Loucy (cell line): ENCODE measurements around the gene PAQR6.

ENCODE experiments used
- H2AFZ ChIP-seq: fragments of 200-600 bp; sonication (generic); 2 replicates; pipeline ENCODE4 v1.6.0; 2016; ENCODE audit warnings: antibody characterized with exemption, mild to moderate bottlenecking, low read length, moderate library complexity
- H3F3A ChIP-seq: fragments of 200-600 bp; 2 replicates; pipeline ENCODE4 v1.6.0; 2016; ENCODE audit warnings: antibody characterized with exemption, low read depth, mild to moderate bottlenecking
- H3K27me3 ChIP-seq: fragments of 200-600 bp; sonication (generic); 2 replicates; pipeline ENCODE4 v1.6.1; 2014; ENCODE audit warnings: low read length, mild to moderate bottlenecking; ENCODE audit not compliant: insufficient read depth, poor library complexity, severe bottlenecking
- H3K36me3 ChIP-seq: fragments of 200-600 bp; sonication (generic); 2 replicates; pipeline ENCODE4 v1.6.1; 2016; ENCODE audit warnings: low read length; ENCODE audit not compliant: insufficient read depth
- H3K4me1 ChIP-seq: fragments of 200-600 bp; sonication (generic); 2 replicates; pipeline ENCODE4 v1.5.1; 2014; ENCODE audit warnings: low read length, mild to moderate bottlenecking; ENCODE audit not compliant: insufficient read depth, poor library complexity, severe bottlenecking
- H3K4me2 ChIP-seq: fragments of 200-600 bp; sonication (generic); 2 replicates; pipeline ENCODE4 v1.6.0; 2014; ENCODE audit warnings: antibody characterized with exemption, low read length, low read depth, mild to moderate bottlenecking; ENCODE audit not compliant: poor library complexity, severe bottlenecking
- H3K4me3 ChIP-seq: fragments of 200-600 bp; sonication (generic); 2 replicates; pipeline ENCODE4 v1.5.1; 2014; ENCODE audit warnings: low read length, mild to moderate bottlenecking, mixed read lengths; ENCODE audit not compliant: poor library complexity, severe bottlenecking
- H3K79me2 ChIP-seq: fragments of 200-600 bp; sonication (generic); 2 replicates; pipeline ENCODE4 v1.6.1; 2014; ENCODE audit warnings: low read length; ENCODE audit not compliant: insufficient read depth
- H3K9ac ChIP-seq: fragments of 200-600 bp; sonication (generic); 2 replicates; pipeline ENCODE4 v1.6.0; 2014; ENCODE audit warnings: mild to moderate bottlenecking, low read depth, low read length, moderate library complexity; ENCODE audit not compliant: poor library complexity, severe bottlenecking
- H3K9me2 ChIP-seq: fragments of 200-600 bp; sonication (generic); replicated peaks from 2 replicates; pipeline ENCODE4 v1.6.1; 2016; ENCODE audit warnings: low read depth, low read length, mixed read lengths
- H3K9me3 ChIP-seq: fragments of 200-600 bp; sonication (generic); 2 replicates; pipeline ENCODE4 v1.6.1; 2014; ENCODE audit warnings: mild to moderate bottlenecking, antibody characterized with exemption, low read length, low read depth; ENCODE audit not compliant: insufficient read depth
- H4K20me1 ChIP-seq: fragments of 200-600 bp; sonication (generic); 2 replicates; pipeline ENCODE4 v1.6.0; 2014; ENCODE audit warnings: antibody characterized with exemption, low read length, mild to moderate bottlenecking; ENCODE audit not compliant: insufficient read depth, poor library complexity, severe bottlenecking
- CTCF ChIP-seq: fragments of 200-600 bp; sonication (generic); conservative IDR thresholded peaks from 2 replicates; pipeline ENCODE4 v1.5.1; 2014; ENCODE audit warnings: mild to moderate bottlenecking, antibody characterized with exemption, low read length
- EZH2phosphoT487 ChIP-seq: fragments of 200-600 bp; IDR thresholded peaks from 2 replicates; pipeline ENCODE4 v1.6.1; 2018; ENCODE audit warnings: antibody characterized with exemption, mild to moderate bottlenecking, moderate library complexity, borderline replicate concordance

The PAQR6 gene

DNA sequence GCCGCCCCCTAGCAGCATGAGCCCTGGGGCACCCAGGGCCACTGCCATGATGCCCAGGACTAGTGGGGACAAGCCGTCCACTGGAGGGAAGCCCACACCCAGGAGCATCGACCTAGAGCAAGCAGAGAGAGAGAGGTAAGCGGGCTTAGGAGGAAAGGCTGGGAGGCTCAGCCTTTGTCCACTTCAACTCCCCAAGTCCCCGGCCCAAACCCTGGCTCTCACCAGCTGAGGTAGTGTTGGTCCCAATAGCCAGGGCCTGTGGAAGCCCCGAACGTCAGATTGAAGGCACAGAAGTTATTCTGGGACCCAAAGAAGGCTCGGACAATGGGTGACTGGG is 45.2 kb upstream of the PAQR6 start:
- no peaks in the 10 kb centered on the region for H3K9me3 ChIP-seq
- H3K4me1 ChIP-seq, result peaks cover 8% of the 10 kb centered on the region
- no peak overlapping the region for H2AFZ ChIP-seq
- H3F3A ChIP-seq, result no peaks in the 10 kb centered on the region
- no peaks in the 10 kb centered on the region for H3K36me3 ChIP-seq
- no peak overlapping the region for H3K4me2 ChIP-seq
- H3K9me2 ChIP-seq, result no peaks in the 10 kb centered on the region
- H3K4me3 ChIP-seq, result no peak overlapping the region
- no peaks in the 10 kb centered on the region for H4K20me1 ChIP-seq
- 0 out of 2 replicates have a peak, but pooled peaks cover 4% of the 10 kb centered on the region for H3K79me2 ChIP-seq
- no peak overlapping the region for H3K9ac ChIP-seq
- no peaks in the 10 kb centered on the region for H3K27me3 ChIP-seq
- no peak for TF ChIP-seq CTCF
- TF ChIP-seq EZH2phosphoT487, result no peak

DNA sequence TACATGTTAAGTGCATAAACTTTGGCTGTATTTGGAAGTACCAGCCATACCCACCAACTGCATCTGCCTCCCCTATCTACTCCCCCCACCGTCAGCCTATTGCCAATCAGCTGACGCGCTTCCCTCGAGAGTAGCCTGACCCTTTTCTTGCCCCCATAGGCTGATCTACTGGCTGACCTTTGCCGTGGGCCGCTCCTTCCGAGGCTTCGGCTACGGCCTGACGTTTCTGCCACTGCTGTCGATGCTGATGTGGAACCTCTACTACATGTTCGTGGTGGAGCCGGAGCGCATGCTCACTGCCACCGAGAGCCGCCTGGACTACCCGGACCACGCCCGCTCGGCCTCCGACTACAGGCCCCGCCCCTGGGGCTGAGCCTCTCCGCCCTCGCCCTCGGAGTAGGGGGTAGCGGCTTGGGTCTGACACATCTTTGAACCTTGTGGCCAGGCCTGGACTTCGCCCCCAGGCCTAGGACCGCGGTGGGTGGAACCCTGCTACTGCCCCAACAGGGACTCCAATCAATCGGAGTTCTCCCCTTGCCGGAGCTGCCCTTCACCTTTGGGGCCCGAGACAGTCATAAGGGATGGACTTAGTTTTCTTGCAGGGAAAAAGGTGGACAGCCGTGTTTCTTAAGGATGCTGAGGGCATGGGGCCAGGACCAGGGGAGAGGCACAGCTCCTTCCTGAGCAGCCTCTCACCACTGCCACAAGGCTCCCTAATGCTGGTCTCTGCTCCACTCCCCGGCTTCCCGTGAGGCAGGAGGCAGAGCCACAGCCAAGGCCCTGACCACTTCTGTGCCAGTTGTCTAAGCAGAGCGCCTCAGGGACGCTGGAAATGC is 43.6 kb upstream of the PAQR6 start:
- TF ChIP-seq EZH2phosphoT487 (no peak), CTCF (no peak)
- Histone ChIP-seq H4K20me1 (no peaks in the 10 kb centered on the region), H3F3A (no peaks in the 10 kb centered on the region), H3K4me2 (no peak overlapping the region), H3K9me3 (no peaks in the 10 kb centered on the region), H3K9me2 (no peaks in the 10 kb centered on the region), H2AFZ (no peak overlapping the region), H3K4me3 (no peak overlapping the region), H3K27me3 (no peaks in the 10 kb centered on the region), H3K9ac (no peak overlapping the region), H3K4me1 (peaks cover 8% of the 10 kb centered on the region), H3K36me3 (no peaks in the 10 kb centered on the region), H3K79me2 (0 out of 2 replicates have a peak, but pooled peaks cover 4% of the 10 kb centered on the region)

GRCh38 chr1:156289857-156290256 is 42.0 kb upstream of the PAQR6 start:
- Histone ChIP-seq H3K36me3 (no peaks in the 10 kb centered on the region), H3K4me3 (no peak overlapping the region), H3K4me1 (peaks cover 3% of the 10 kb centered on the region), H3K9me2 (no peaks in the 10 kb centered on the region), H3K79me2 (0 out of 2 replicates have a peak, but pooled peaks cover under 1% of the 10 kb centered on the region), H3K9me3 (no peaks in the 10 kb centered on the region), H4K20me1 (no peaks in the 10 kb centered on the region), H3F3A (no peaks in the 10 kb centered on the region), H2AFZ (no peak overlapping the region), H3K27me3 (no peaks in the 10 kb centered on the region), H3K4me2 (no peak overlapping the region), H3K9ac (no peak overlapping the region)
- no peak for TF ChIP-seq CTCF
- TF ChIP-seq EZH2phosphoT487, result no peak
